GM21529 (cell line): ENCODE measurements around the gene ACTR8.

Experiments used
- ATAC-seq: cut with Tn5 transposase; IDR thresholded peaks from one replicate; pipeline ENCODE4 v1.9.1; 2021; ENCODE audit not compliant: unreplicated experiment

The ACTR8 gene

DNA sequence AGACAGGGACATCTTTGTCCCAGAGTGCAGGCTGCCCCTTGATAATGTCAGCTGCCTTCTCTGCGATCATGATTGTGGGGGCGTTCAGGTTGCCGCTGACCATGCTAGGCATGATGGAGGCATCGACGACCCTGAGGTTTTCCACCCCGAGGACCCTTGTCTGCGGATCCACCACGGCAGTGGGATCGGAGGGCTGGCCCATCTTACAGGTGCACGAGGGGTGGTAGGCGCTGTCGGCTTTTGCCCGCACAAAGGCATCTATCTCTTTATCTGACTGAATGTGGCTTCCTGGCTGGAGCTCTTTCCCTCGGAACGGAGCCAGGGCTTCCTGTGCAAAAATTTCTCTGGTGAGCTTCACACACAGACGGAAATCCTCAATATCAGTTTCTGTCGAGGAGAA, 64.1 kb downstream of the ACTR8 start:
- no peak for ATAC-seq

DNA sequence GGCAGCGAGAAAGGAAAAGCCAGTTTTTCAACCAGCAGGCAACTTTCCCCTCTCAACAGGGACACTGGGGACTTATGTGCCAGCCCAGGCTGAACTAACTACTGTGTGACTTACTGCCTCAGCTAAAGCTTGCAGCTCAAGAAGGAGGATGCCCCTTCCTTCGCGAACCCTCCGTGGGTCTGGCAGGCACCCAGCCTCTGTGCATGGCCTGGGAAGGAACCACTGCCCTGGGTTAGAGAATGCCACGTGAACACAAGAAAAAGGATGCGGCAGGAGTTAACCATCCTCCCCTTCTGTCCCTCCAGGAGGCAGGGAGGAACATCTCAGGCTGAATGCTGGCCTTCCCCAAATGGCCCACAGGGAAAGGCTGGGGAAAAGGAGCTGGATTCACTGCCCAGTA, 64.7 kb downstream of the ACTR8 start:
- ATAC-seq: no peak
